ENCODE data around the gene FMN2.

GRCh38 chr1:240194120-240194519 is 102.4 kb downstream of the FMN2 start:
- TF ChIP-seq EZH2 (IDR thresholded peaks at IDR 0.05; ENCODE audit: low read depth): no peak
- TF ChIP-seq CTCF (conservative IDR thresholded peaks at IDR 0.05): no peak
